NCI-H1436 treated with DMSO at 0.1 percent for 48 hours (cell line): ENCODE data around the gene AMBP.

Experiments used
- DNase-seq: peaks from one replicate; lab custom pipeline; 2025; lab: John Stamatoyannopoulos, UW

AMBP gene

GRCh38 chr9:114078021-114078780 lies at the start of gene AMBP:
TSS of gene AMBP (minus strand) at chr9:114078300. CDS start at chr9:114078209, 91 bp downstream.
- DNase-seq: no peak

GRCh38 chr9:114126247-114127060 lies 48.4 kb upstream of the AMBP start:
- no peak for DNase-seq

GRCh38 chr9:114125476-114126013 lies 47.4 kb upstream of the AMBP start:
- DNase-seq: no peak

- DNase-seq: no peak
Observed at GRCh38 chr9:114124666-114125475, 46.8 kb upstream of the AMBP start.

GRCh38 chr9:114124138-114124537 lies 46.0 kb upstream of the AMBP start:
- no peak for DNase-seq

GRCh38 chr9:114123031-114123977 lies 45.2 kb upstream of the AMBP start:
- DNase-seq: no peak

- DNase-seq: no peak
Observed at GRCh38 chr9:114122136-114123027, 44.3 kb upstream of the AMBP start.

- no peak for DNase-seq
Observed at GRCh38 chr9:114121227-114122135, 43.4 kb upstream of the AMBP start.

- no peak for DNase-seq
Observed at GRCh38 chr9:114120192-114121014, 42.3 kb upstream of the AMBP start.

GRCh38 chr9:114119242-114120191 lies 41.4 kb upstream of the AMBP start:
- DNase-seq: no peak

- no peak for DNase-seq
Observed at GRCh38 chr9:114117996-114118830, 40.1 kb upstream of the AMBP start.

GRCh38 chr9:114117614-114117995 lies 39.5 kb upstream of the AMBP start:
- no peak for DNase-seq

GRCh38 chr9:114116126-114116747 lies 38.1 kb upstream of the AMBP start:
- DNase-seq: no peak

- DNase-seq: no peak
Observed at GRCh38 chr9:114115654-114116125, 37.6 kb upstream of the AMBP start.

GRCh38 chr9:114114364-114114763 lies 36.3 kb upstream of the AMBP start:
- DNase-seq: no peak
